GM10847 (cell line): Measurements from ENCODE around the gene ANKRD11.

Experiments
- POLR2A ChIP-seq: IDR thresholded peaks from 2 replicates; pipeline ENCODE4 v1.6.1; 2011; ENCODE audit not compliant: insufficient read length; ENCODE audit errors: extremely low read depth

Gene ANKRD11

GRCh38 chr16:89490439-89491237 is at the start of gene ANKRD11:
TSS of gene ANKRD11 (minus strand) at chr16:89490561. CDS start at chr16:89317019, 173,542 bp downstream.
- peak; percentile 87 for TF ChIP-seq POLR2A

- TF ChIP-seq POLR2A: no peak
These were observed 47.9 kb upstream of the ANKRD11 start for GRCh38 chr16:89538286-89538685.

- no peak for TF ChIP-seq POLR2A
These were observed 47.2 kb upstream of the ANKRD11 start for GRCh38 chr16:89537549-89537925.

DNA sequence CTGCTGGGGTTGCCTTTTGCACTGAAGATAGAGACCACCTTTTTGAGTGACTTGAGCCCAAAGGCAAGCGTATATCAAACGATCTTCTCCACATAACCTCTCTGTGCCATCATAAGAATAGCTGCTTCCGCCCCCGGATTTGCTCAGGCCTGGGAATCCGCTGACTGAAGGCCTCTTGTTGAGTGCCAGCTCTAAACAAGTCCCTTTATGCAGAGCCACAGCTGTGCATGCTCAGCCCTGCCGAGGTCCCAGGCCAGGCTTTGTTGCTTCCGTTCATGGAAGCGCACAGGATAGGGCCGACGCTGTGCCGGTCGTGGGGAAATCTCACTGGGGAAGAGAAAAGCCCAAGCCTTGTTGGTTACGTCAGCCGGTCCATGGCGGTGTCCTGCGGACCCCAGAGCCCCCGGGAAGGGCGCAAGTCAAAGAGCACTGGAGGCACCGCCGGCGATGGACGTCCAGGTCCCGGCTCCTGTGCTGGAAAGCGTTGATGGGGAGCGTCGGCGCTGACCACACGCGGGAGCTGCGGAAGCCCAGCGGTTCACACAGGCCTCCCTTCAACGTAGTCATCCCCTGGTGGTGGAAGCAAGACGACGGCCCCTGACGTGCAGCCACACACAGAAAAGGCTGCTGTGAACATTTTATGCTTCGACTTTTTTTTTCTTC is 46.7 kb upstream of the ANKRD11 start:
- TF ChIP-seq POLR2A: no peak

DNA sequence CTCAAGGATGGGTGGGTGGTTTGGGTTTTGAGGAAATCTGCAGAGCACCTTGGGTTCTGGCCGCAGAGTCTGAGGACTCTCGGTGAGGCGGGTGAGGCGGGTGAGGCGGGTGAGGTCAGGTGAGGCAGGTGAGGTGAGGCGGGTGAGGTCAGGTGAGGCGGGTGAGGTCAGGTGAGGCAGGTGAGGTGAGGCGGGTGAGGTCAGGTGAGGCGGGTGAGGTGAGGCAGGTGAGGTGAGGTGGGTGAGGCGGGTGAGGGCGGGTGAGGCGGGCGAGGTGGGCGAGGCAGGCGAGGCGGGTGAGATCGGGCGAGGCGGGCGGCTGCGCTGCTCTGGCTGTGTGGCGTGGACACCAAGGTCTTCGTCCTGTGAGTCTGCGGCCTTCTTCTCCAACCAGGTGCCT is 46.0 kb upstream of the ANKRD11 start:
- no peak for TF ChIP-seq POLR2A

GRCh38 chr16:89534252-89534756 is 43.9 kb upstream of the ANKRD11 start:
- TF ChIP-seq POLR2A: no peak

DNA sequence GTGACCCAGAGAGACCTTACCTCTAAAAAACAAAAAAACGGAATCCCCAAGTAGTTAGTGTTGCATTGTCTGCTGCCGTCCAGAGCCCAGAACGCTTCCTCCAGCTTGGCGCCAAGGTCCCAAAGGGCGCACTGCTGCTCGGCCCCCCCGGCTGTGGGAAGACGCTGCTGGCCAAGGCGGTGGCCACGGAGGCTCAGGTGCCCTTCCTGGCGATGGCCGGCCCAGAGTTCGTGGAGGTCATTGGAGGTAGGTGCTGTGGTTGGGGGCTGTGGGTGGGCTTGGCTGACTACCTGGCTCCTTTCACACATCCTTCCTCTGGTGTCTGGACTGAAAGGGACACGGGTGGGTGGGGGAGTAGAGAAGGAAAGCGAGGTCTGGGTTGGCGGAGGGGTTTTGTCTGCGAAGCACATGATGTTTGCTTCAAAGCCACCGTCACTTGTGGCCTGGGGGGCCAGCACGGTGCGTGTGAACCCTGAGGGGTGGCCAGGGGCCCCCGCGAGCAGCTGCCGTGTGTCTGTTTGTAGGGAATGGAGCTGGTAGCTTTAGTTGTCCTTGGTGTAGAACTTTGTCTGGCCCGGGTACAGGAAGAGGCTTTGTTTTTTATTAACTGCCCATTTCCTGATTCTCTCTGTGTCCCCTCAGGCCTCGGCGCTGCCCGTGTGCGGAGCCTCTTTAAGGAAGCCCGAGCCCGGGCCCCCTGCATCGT is 41.6 kb upstream of the ANKRD11 start:
- no peak for TF ChIP-seq POLR2A

GRCh38 chr16:89530401-89531381 is 40.3 kb upstream of the ANKRD11 start:
- TF ChIP-seq POLR2A: no peak

DNA sequence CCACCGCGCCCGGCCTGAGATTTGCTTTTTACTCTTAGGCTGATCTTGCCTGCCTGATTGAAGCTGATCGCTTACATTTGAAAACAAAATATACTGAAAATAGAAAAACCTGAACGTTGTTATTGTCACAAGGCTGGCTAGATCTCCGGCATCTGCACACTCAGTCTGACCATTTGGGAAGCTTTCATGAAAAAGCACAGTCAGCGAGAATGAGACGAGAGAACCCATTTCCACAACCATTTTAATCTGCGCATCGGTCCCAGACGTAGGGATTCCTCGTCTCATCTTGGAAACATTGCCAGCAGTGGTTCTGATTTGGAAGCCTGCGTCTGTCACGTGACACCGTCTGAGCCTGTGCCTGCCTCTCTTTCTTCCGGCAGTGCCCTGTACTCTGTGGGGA is 38.7 kb upstream of the ANKRD11 start:
- TF ChIP-seq POLR2A: no peak

- no peak for TF ChIP-seq POLR2A
These were observed 35.0 kb upstream of the ANKRD11 start for GRCh38 chr16:89525146-89525913.

GRCh38 chr16:89523680-89524344 is 33.5 kb upstream of the ANKRD11 start:
- TF ChIP-seq POLR2A: no peak

DNA sequence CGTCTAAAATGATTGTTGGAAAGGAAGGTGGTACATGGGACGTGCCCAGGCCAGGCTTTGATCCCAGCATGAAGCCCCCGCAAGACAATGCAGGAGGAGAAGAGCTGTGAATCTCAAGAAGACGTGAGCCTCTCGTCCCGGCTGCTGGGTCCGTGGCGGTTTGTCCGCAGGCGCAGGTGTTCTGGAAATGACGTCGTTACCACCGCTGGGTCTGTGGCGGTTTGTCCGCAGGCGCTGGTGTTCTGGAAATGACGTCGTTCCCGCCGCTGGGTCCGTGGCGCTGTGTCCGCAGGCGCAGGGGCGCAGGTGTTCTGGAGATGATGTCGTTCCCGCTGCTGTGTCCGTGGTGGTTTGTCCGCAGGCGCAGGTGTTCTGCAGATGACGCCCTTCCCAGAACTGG is 31.9 kb upstream of the ANKRD11 start:
- TF ChIP-seq POLR2A: no peak

- no peak for TF ChIP-seq POLR2A
These were observed 29.5 kb upstream of the ANKRD11 start for GRCh38 chr16:89519881-89520280.

GRCh38 chr16:89517128-89517527 is 26.8 kb upstream of the ANKRD11 start:
- no peak for TF ChIP-seq POLR2A

- no peak for TF ChIP-seq POLR2A
These were observed 22.1 kb upstream of the ANKRD11 start for GRCh38 chr16:89512453-89512852.
